ENCODE results near the gene RAB8B.

The RAB8B gene

GRCh38 chr15:63310646-63311045 lies 121.2 kb downstream of the RAB8B start:
- no peak for DNase-seq (ENCODE audit: low read depth in 2 of 2)

GRCh38 chr15:63312286-63312685 lies 122.9 kb downstream of the RAB8B start:
- DNase-seq (ENCODE audit: low read depth in 2 of 2) = no peak

GRCh38 chr15:63313825-63314224 lies 124.4 kb downstream of the RAB8B start:
- DNase-seq (ENCODE audit: low read depth in 2 of 2) = no peak

GRCh38 chr15:63314409-63314808 lies 125.0 kb downstream of the RAB8B start:
- no peak for DNase-seq (ENCODE audit: low read depth in 2 of 2)

Data from activated CD4-positive, alpha-beta T cell treated with anti-CD3 and anti-CD28 coated beads for 24 hours (primary cell).